ENCODE results near the gene GTF3C6. TPM values are rescaled to one million over a fixed set of nuclear protein-coding genes. Genes with fewer than 3 reads are reported as not detected.

GTF3C6 gene, protein sequence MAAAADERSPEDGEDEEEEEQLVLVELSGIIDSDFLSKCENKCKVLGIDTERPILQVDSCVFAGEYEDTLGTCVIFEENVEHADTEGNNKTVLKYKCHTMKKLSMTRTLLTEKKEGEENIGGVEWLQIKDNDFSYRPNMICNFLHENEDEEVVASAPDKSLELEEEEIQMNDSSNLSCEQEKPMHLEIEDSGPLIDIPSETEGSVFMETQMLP
- 10 to 100 TPM; 37.1 to 46.1 (median 42.6) TPM for total RNA-seq

DNA sequence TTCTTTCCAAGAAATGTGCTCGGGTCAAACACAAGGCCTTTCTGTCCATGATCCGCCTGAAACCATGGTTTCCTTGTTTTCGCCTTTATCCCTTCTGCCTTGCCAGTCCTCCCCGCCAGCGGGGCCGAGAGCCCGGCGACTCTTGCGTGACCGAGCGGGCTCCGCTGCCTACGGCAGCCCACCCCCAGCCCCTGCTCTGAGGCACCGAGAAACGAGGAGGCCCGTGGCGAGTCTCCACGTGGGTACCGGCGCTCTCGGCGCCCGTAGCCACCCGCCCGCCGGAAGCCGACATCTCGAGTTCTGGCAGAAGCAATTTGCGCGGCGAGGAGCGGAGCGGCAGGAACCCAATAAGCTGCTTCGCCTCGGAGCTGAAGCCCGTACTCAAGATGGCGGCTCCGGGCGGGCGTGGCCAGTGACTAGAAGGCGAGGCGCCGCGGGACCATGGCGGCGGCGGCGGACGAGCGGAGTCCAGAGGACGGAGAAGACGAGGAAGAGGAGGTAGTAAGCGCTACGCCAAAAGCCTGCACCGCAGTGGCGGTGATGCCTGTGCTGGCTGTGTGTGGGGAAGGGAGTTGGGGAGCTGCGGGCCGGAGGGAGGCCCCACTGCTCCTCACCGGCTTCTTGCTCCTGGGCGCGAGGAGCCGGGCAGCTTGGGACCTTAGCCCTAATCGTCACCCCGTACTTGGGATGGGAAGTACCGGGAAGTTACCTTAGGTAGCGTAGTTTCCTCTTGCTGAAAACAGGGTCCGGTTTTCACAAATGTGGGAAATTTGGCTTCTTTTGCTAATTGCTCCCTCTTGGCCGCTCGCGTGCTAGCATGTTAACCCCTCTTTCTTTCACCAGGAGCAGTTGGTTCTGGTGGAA lies at the start of gene GTF3C6:
Gene GTF3C6, plus strand, starts transcription at position 378 of the 864 bp plus-strand sequence. Its CDS starts 64 bp downstream, at position 442.
- Histone ChIP-seq H3K4me1 (peaks cover 5 to 22% (median 19%) of the 10 kb centered on the region in 4 donors), H3K36me3 (peaks cover 13 to 34% (median 32%) of the 10 kb centered on the region in 4 donors), H3K27ac (replicated peaks in 1 of 4) (peak within 1 kb of the TSS; percentile 85 to 92 (median 85)), H3K9me3 (no peaks in the 10 kb centered on the region), H3K27me3 (no peaks in the 10 kb centered on the region), H3K4me3 (peak within 1 kb of the TSS; percentile 79 to 85 (median 82))
- intact Hi-C loops (cut with DNase I) = loop anchor here (2.0 to 5.0 kb wide), 2 partner anchors 82 to 141 kb away; partner anchors contain the start of gene CDK19
- under 1% methylated on average over 57 of the region's 70 CpGs for WGBS
- TF ChIP-seq POLR2AphosphoS5 (IDR thresholded peaks at IDR 0.05) (peak; percentile 73 to 86), POLR2A (IDR thresholded peaks at IDR 0.05; ENCODE audit: low read depth) (peak; percentile 22)
- TF ChIP-seq, protein P1, sequence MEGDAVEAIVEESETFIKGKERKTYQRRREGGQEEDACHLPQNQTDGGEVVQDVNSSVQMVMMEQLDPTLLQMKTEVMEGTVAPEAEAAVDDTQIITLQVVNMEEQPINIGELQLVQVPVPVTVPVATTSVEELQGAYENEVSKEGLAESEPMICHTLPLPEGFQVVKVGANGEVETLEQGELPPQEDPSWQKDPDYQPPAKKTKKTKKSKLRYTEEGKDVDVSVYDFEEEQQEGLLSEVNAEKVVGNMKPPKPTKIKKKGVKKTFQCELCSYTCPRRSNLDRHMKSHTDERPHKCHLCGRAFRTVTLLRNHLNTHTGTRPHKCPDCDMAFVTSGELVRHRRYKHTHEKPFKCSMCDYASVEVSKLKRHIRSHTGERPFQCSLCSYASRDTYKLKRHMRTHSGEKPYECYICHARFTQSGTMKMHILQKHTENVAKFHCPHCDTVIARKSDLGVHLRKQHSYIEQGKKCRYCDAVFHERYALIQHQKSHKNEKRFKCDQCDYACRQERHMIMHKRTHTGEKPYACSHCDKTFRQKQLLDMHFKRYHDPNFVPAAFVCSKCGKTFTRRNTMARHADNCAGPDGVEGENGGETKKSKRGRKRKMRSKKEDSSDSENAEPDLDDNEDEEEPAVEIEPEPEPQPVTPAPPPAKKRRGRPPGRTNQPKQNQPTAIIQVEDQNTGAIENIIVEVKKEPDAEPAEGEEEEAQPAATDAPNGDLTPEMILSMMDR (IDR thresholded peaks at IDR 0.05) = no peak
- DNase-seq (ENCODE audit: extremely low spot score) = peak; percentile 97

DNA sequence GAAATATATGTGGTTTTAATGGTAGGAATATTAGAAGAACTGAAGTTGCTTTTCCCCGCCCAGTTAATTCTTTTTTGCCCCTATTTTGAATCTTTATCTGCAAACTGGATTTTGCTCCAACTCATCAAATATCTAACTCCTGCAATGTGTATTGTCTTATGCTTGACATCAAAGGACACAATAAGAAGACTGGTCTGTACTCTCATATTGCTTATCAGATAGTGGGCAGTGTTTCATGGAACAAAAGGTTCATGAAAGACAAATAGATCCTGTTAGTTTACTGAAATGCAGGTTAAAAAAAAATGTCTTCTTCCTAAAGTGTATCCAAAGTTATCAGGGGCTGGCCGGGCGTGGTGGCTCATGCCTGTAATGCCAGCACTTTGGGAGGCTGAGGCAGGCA lies 27.7 kb upstream of the GTF3C6 start:
- WGBS = 79% methylated on average over 3 of the region's 3 CpGs
- Histone ChIP-seq H3K4me1 (no peaks in the 10 kb centered on the region), H3K4me3 (no peak overlapping the region), H3K27me3 (no peaks in the 10 kb centered on the region), H3K27ac (replicated peaks in 1 of 4) (no peak overlapping the region), H3K36me3 (no peaks in the 10 kb centered on the region), H3K9me3 (no peaks in the 10 kb centered on the region)
- intact Hi-C loops (cut with DNase I) = no loop called here
- no peak for TF ChIP-seq POLR2AphosphoS5 (IDR thresholded peaks at IDR 0.05)
- no peak for TF ChIP-seq EP300 (IDR thresholded peaks at IDR 0.05)
- TF ChIP-seq, protein P1 (IDR thresholded peaks at IDR 0.05) = no peak
- no peak for TF ChIP-seq POLR2A (IDR thresholded peaks at IDR 0.05; ENCODE audit: low read depth)
- DNase-seq (ENCODE audit: extremely low spot score) = no peak

DNA sequence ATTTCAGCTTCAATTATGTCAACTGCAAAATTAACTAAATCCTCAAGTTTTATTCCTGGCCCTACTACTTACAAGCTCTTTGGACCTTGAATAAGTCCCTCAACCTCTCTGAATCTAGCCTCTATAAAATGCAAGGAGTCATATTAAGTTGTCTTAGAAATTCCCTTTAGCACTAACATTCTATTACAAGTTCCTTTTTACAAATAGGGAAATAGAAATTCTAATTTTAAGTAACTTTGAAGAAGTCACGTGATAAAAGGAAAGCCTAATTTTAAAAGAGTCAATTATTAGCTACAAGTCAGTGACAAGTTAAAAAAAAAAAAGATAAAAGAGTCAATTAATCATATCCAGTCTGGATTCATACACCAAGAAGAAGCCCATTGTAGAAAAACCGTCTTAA lies 24.6 kb upstream of the GTF3C6 start:
- WGBS = 73% methylated on average over 2 of the region's 2 CpGs
- Histone ChIP-seq H3K27me3 (no peaks in the 10 kb centered on the region), H3K4me3 (no peak overlapping the region), H3K36me3 (no peaks in the 10 kb centered on the region), H3K9me3 (no peaks in the 10 kb centered on the region), H3K27ac (replicated peaks in 1 of 4) (no peak overlapping the region), H3K4me1 (no peaks in the 10 kb centered on the region)
- DNase-seq (ENCODE audit: extremely low spot score) = no peak
- intact Hi-C loops (cut with DNase I) = no loop called here
- TF ChIP-seq POLR2AphosphoS5 (IDR thresholded peaks at IDR 0.05) (no peak), POLR2A (IDR thresholded peaks at IDR 0.05; ENCODE audit: low read depth) (no peak), EP300 (IDR thresholded peaks at IDR 0.05) (no peak)
- TF ChIP-seq, protein P1 (IDR thresholded peaks at IDR 0.05) = no peak

DNA sequence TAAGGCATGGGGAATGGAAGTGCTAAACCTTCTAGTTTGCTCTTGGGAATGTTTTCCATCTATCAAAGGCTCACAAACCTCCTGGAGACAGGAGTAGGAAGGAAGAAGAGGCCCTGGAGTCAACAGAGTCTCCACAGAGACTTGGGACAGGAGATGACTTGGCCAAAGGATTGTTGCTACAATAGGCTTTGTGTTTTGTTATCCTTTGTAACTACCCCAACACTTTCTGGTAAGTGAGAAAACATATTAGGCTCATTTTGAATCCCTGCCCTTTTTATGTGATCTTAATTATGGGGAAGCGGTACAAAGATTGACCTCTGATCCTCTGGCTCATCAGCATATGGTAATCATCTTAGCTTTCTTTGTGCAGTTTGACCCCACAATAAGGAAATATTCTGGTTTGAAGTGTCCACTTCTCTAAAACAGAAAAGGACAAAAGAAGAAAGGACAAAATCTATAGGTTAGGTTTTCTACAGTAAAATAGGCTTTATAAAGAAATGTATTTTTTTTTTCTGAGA lies 24.1 kb upstream of the GTF3C6 start:
- intact Hi-C loops (cut with DNase I) = no loop called here
- Histone ChIP-seq H3K36me3 (no peaks in the 10 kb centered on the region), H3K4me3 (no peak overlapping the region), H3K9me3 (no peaks in the 10 kb centered on the region), H3K27me3 (no peaks in the 10 kb centered on the region), H3K4me1 (no peaks in the 10 kb centered on the region), H3K27ac (replicated peaks in 1 of 4) (no peak overlapping the region)
- TF ChIP-seq POLR2A (IDR thresholded peaks at IDR 0.05; ENCODE audit: low read depth) (no peak), EP300 (IDR thresholded peaks at IDR 0.05) (no peak), POLR2AphosphoS5 (IDR thresholded peaks at IDR 0.05) (no peak)
- TF ChIP-seq, protein P1 (IDR thresholded peaks at IDR 0.05) = no peak
- 77% methylated on average over 1 of the region's 1 CpG for WGBS
- DNase-seq (ENCODE audit: extremely low spot score) = no peak

Data from esophagus muscularis mucosa (tissue), 4 donors.